HEK293 (cell line): Measurements from ENCODE around the gene TRMT112.

Experiments used
- CTCF ChIA-PET: fragments of 350-600 bp; formaldehyde crosslinking; extraction: SDS; loops from one replicate; lab custom pipeline; 2021; ENCODE audit warnings: antibody characterized with exemption; lab: Yijun Ruan, JAX
- POLR2A ChIA-PET: fragments of 300-600 bp; formaldehyde crosslinking; extraction: SDS; loops from one replicate; lab custom pipeline; 2020; ENCODE audit warnings: antibody characterized with exemption, inconsistent platforms; lab: Yijun Ruan, JAX
- H3K27ac ChIP-seq: fragments of 200-500 bp; sonication (Bioruptor generic); 2 replicates; pipeline ENCODE4 v1.5.1; 2014; ENCODE audit warnings: low read depth, low read length, control low read depth, inconsistent platforms; ENCODE audit errors: extremely low read depth
- H3K36me3 ChIP-seq, 2 experiments: fragments of 200-500 bp in 1 of 2; sonication (Bioruptor generic) in 1 of 2; 1 replicate in 1 of 2; 2 replicates in 1 of 2; pipeline ENCODE4 v1.5.1; 2014 to 2017; ENCODE audit warnings: inconsistent platforms in 2 of 2, low read length in 2 of 2; ENCODE audit not compliant: control insufficient read depth in 2 of 2, insufficient read depth in 1 of 2
- H3K4me1 ChIP-seq: fragments of 200-500 bp; sonication (Bioruptor generic); 2 replicates; pipeline ENCODE4 v1.5.1; 2014; ENCODE audit warnings: mild to moderate bottlenecking, low read length, inconsistent platforms; ENCODE audit not compliant: control insufficient read depth, insufficient read depth
- H3K4me3 ChIP-seq: 2 replicates; pipeline ENCODE4 v1.5.1; 2011; ENCODE audit warnings: low read depth, mild to moderate bottlenecking, control low read depth, low read length, moderate library complexity
- H3K9me3 ChIP-seq: fragments of 200-500 bp; sonication (Bioruptor generic); 2 replicates; pipeline ENCODE4 v1.5.1; 2014; ENCODE audit warnings: low read depth, low read length, inconsistent platforms; ENCODE audit not compliant: control insufficient read depth, insufficient read depth
- EGR2 ChIP-seq: fragments of 450-650 bp; formaldehyde crosslinking; IDR thresholded peaks from 2 replicates; pipeline ENCODE4 v1.5.1; 2016; ENCODE audit warnings: low read depth, missing biosample characterization, missing genetic modification characterization
- PRDM2 ChIP-seq: fragments of 450-650 bp; formaldehyde crosslinking; IDR thresholded peaks from 2 replicates; pipeline ENCODE4 v1.5.1; 2016; ENCODE audit warnings: missing biosample characterization, missing genetic modification characterization, borderline replicate concordance
- ZBTB17 ChIP-seq: fragments of 450-650 bp; formaldehyde crosslinking; IDR thresholded peaks from 2 replicates; pipeline ENCODE4 v1.5.1; 2016; ENCODE audit warnings: missing biosample characterization, missing genetic modification characterization
- ZBTB21 ChIP-seq: fragments of 450-650 bp; formaldehyde crosslinking; IDR thresholded peaks from 2 replicates; pipeline ENCODE4 v1.5.1; 2017; ENCODE audit warnings: missing biosample characterization, missing genetic modification characterization
- ZFHX2 ChIP-seq: fragments of 450-650 bp; formaldehyde crosslinking; conservative IDR thresholded peaks from 2 replicates; pipeline ENCODE4 v1.5.1; 2016; ENCODE audit warnings: missing biosample characterization, missing genetic modification characterization
- ZNF133 ChIP-seq: fragments of 450-650 bp; formaldehyde crosslinking; IDR thresholded peaks from 2 replicates; pipeline ENCODE4 v1.5.1; 2016; ENCODE audit warnings: missing biosample characterization, missing genetic modification characterization
- ZNF140 ChIP-seq: fragments of 450-650 bp; formaldehyde crosslinking; IDR thresholded peaks from 2 replicates; pipeline ENCODE4 v1.5.1; 2016; ENCODE audit warnings: missing biosample characterization, missing genetic modification characterization
- ZNF561 ChIP-seq: fragments of 450-650 bp; IDR thresholded peaks from 2 replicates; pipeline ENCODE4 v1.5.1; 2018; ENCODE audit warnings: missing biosample characterization, missing genetic modification characterization, borderline replicate concordance
- ZNF776 ChIP-seq: fragments of 450-650 bp; formaldehyde crosslinking; IDR thresholded peaks from 2 replicates; pipeline ENCODE4 v1.5.0; 2017; ENCODE audit warnings: missing biosample characterization, missing genetic modification characterization, borderline replicate concordance
- TF ChIP-seq, protein P1 (sequence below): fragments of 450-650 bp; formaldehyde crosslinking; IDR thresholded peaks from 2 replicates; pipeline ENCODE4 v1.5.1; 2016; ENCODE audit warnings: missing biosample characterization, missing genetic modification characterization
- TF ChIP-seq, protein P2 (sequence below): sonication (generic); formaldehyde crosslinking; IDR thresholded peaks from 2 replicates; pipeline ENCODE4 v1.8.1; 2022; ENCODE audit warnings: mild to moderate bottlenecking, moderate library complexity, missing genetic modification reagents

The TRMT112 gene

GRCh38 chr11:64298966-64299846 lies 18.2 kb downstream of the TRMT112 start (continued):
- TF ChIP-seq ZNF140 = no peak
- TF ChIP-seq, all 188 proteins: peak for 0

GRCh38 chr11:64297699-64298358 lies 19.5 kb downstream of the TRMT112 start:
- Histone ChIP-seq H3K27ac (no peak overlapping the region), H3K4me3 (no peak overlapping the region), H3K4me1 (no peaks in the 10 kb centered on the region), H3K9me3 (no peaks in the 10 kb centered on the region), H3K36me3 (no peaks in the 10 kb centered on the region)
- CTCF ChIA-PET = interaction anchor here (0.6 kb wide), 1 partner anchor 11 kb away, joined by 3 read pairs; no protein-coding TSS in a partner anchor
- POLR2A ChIA-PET = no interaction called here
- peak; percentile 36 for TF ChIP-seq ZBTB17
- TF ChIP-seq ZBTB21 = no peak

GRCh38 chr11:64296830-64297698 lies 20.3 kb downstream of the TRMT112 start:
- ChIA-PET CTCF (interaction anchor here (0.6 to 1.7 kb wide), 8 partner anchors 7 to 468 kb away, joined by 3 to 13 read pairs (median 4); partner anchors contain the start of gene PLCB3), POLR2A (no interaction called here)
- Histone ChIP-seq H3K4me1 (no peaks in the 10 kb centered on the region), H3K27ac (no peak overlapping the region), H3K4me3 (no peak overlapping the region), H3K9me3 (no peaks in the 10 kb centered on the region), H3K36me3 (no peaks in the 10 kb centered on the region)
- TF ChIP-seq ZFHX2 (tag by site-specific recombination) = 0 out of 2 replicates have a peak, but pooled peaks have one; percentile 18
- no peak for TF ChIP-seq ZNF561 (tag by site-specific recombination)
- TF ChIP-seq, protein P1, sequence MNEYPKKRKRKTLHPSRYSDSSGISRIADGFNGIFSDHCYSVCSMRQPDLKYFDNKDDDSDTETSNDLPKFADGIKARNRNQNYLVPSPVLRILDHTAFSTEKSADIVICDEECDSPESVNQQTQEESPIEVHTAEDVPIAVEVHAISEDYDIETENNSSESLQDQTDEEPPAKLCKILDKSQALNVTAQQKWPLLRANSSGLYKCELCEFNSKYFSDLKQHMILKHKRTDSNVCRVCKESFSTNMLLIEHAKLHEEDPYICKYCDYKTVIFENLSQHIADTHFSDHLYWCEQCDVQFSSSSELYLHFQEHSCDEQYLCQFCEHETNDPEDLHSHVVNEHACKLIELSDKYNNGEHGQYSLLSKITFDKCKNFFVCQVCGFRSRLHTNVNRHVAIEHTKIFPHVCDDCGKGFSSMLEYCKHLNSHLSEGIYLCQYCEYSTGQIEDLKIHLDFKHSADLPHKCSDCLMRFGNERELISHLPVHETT (tag by site-specific recombination) = no peak
- peak; percentile 27; the same call in 1 of the 2 replicates for TF ChIP-seq EGR2 (tag by site-specific recombination)

DNA sequence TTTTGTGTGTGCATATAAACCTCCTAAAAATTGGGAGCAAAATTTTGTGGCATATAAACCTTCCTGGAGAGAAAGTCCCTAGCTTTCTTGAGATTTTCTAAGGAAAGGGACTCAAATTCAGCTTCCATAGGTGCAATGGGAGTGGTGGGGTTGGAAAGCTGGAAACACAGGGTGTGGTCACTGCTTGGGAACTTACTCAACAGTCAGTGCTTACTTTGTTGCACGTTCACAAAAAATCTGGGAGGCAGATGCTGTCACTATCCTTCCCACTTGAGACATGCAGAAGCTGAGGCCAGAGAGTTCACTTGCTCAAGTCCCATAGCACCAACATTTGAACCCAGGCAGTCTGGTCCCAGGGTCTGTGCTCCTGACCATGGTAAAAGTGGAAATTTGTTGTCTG lies 21.1 kb downstream of the TRMT112 start:
- ChIA-PET POLR2A (no interaction called here), CTCF (interaction anchor here (0.6 to 1.7 kb wide), 7 partner anchors 8 to 467 kb away, joined by 3 to 13 read pairs (median 4); partner anchors contain the start of gene PLCB3)
- Histone ChIP-seq H3K27ac (no peak overlapping the region), H3K9me3 (no peaks in the 10 kb centered on the region), H3K4me3 (no peak overlapping the region), H3K4me1 (no peaks in the 10 kb centered on the region), H3K36me3 (no peaks in the 10 kb centered on the region)
- no peak for TF ChIP-seq ZNF133 (tag by site-specific recombination)

DNA sequence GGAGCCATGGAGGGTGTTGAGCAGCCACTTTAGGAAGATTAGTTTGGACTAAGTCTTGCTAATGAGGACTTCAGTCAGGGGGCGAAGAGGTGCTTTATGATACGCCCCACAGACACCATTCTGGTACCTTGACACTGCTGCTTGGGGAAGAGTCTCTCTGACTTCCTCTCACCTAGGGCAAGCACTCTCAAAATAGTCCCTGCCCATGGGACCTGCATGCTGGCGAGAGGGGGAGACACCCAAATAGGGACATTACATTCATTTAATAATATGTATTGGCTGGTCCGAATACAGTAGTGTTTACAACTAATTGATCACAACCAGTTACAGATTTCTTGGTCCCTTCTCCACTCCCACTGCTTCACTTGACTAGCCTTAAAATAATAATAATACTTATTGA lies 21.6 kb downstream of the TRMT112 start:
- H3K4me1 ChIP-seq = no peaks in the 10 kb centered on the region
- POLR2A ChIA-PET = interaction anchor here (0.8 kb wide), 1 partner anchor 24 kb away, joined by 3 read pairs; no protein-coding TSS in a partner anchor
- TF ChIP-seq ZNF776 (tag by site-specific recombination) (no peak), PRDM2 (no peak)
- TF ChIP-seq, protein P2, sequence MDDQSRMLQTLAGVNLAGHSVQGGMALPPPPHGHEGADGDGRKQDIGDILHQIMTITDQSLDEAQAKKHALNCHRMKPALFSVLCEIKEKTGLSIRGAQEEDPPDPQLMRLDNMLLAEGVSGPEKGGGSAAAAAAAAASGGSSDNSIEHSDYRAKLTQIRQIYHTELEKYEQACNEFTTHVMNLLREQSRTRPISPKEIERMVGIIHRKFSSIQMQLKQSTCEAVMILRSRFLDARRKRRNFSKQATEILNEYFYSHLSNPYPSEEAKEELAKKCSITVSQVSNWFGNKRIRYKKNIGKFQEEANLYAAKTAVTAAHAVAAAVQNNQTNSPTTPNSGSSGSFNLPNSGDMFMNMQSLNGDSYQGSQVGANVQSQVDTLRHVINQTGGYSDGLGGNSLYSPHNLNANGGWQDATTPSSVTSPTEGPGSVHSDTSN (CRISPR knock-in tag) = no peak

More for the DNA sequence above, 21.6 kb downstream of the TRMT112 start:
- H3K4me3 ChIP-seq = no peak overlapping the region
- no peaks in the 10 kb centered on the region for H3K9me3 ChIP-seq
- H3K36me3 ChIP-seq = no peaks in the 10 kb centered on the region
- no peak overlapping the region for H3K27ac ChIP-seq
- CTCF ChIA-PET = interaction anchor here (0.9 to 1.7 kb wide), 4 partner anchors 9 to 59 kb away, joined by 3 to 13 read pairs (median 4); partner anchors contain the start of gene PLCB3
